K562 treated with DMSO at 1 percent for 24 hours (cell line): Measurements from ENCODE around the gene DTX1. TPM values are rescaled to one million over a fixed set of nuclear protein-coding genes. Genes with fewer than 3 reads are reported as not detected.

ENCODE experiments used
- total RNA-seq: library from RNA; unstranded; fragments of 300-600 nt; gene quantifications from 2 replicates; pipeline ENCODE4 v1.2.3, GENCODE V29; 2022; ENCODE audit warnings: low read depth; ENCODE audit not compliant: insufficient read depth

Gene DTX1
- not detected in 2 replicates for total RNA-seq

GRCh38 chr12:113056631-113057488 lies at the start of gene DTX1:
TSS of gene DTX1 (plus strand) at chr12:113056730. CDS start at chr12:113058193, 1,463 bp downstream.

DNA sequence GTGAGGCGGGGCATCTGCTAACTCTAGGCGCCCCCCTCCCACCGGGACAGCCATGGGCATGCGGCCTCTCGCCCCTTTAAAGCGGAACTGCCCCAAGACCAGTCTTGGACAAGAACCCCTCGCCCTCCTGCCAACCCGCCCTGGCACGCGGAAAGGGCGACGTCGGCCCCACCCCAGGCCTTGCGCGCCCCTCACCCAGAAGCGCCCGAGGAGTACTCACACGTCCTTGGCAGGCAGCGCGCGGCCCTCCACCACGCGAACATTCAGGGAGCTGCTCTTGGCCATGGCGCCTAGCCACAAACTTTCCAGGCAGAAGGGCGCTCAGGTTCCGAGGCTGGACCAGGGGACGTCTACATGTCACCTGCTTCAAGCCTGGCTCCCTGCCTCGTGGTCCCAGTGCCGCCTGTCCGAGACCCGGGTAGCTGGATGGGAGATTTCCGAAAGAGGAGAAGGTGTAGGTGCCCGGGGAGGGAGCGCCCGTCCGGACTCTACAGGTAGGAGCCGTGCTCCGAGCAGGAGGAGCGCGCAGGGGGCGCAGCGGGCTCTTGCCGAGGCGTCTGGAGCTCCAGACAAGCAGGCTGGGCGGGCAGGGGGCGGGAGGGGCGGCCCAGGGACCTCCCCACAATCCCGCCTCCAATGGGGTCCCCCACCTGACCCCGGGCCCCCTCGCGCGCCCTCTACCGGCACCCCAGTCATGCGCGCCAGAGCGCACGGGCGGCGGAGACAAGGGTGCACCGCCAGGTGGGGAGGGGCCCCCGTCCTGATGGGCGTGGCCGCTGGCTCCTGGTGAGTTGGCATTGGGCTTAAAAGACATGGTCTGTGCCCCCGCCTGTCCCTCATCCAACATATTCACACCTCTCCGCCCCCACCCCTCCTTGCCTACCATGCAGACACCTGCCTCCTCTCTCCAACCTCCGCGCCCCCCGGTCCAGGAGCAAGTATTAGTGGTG lies 78.9 kb downstream of the DTX1 start, which contains the start of gene RASAL1:
Gene RASAL1 (minus strand): TSS at position 584 of the 950 bp plus-strand sequence. CDS start 299 bp downstream, at position 285.

Other genes with a start within 250 kb of the DTX1 start
- 0.92 TPM in 1 of 2 replicates, not detected in the other for gene OAS1, start 149.8 kb upstream of the DTX1 start, total RNA-seq
- gene OAS3, start 118.3 kb upstream of the DTX1 start, total RNA-seq, result 15.0 and 17.2 TPM in 2 replicates
- not detected in 2 replicates for gene OAS2, start 78.2 kb upstream of the DTX1 start, total RNA-seq
- gene RASAL1, start 79.0 kb downstream of the DTX1 start, total RNA-seq, result 0.10 TPM in 1 of 2 replicates, not detected in the other
- 0.27 TPM in 1 of 2 replicates, not detected in the other for gene CFAP73, start 93.0 kb downstream of the DTX1 start, total RNA-seq
- 81.2 and 88.1 TPM in 2 replicates for gene DDX54, start 128.7 kb downstream of the DTX1 start, total RNA-seq
- gene RITA1, start 129.0 kb downstream of the DTX1 start, total RNA-seq, result 37.6 and 44.4 TPM in 2 replicates
- gene TPCN1, start 164.7 kb downstream of the DTX1 start, total RNA-seq, result 26.0 and 28.7 TPM in 2 replicates